ENCODE measurements around the gene MTHFD1. TPM values are rescaled to one million over a fixed set of nuclear protein-coding genes. Genes with fewer than 3 reads are reported as not detected.

Gene MTHFD1
- polyA plus RNA-seq, 1 donor from 2014 or later: 74.7 TPM

GRCh38 chr14:64454671-64455070 lies 66.5 kb downstream of the MTHFD1 start:
- Mint-ChIP-seq H3K9me3 (no peaks in the 10 kb centered on the region), H3K36me3 (peaks cover 8% of the 10 kb centered on the region), H3K27ac (peak overlapping the region in 1 of 3 donors; percentile 23), H3K27me3 (no peaks in the 10 kb centered on the region), H3K4me3 (no peak overlapping the region), H3K4me1 (peaks cover 24 to 42% (median 38%) of the 10 kb centered on the region in 3 donors)

- H3K27me3 Mint-ChIP-seq: no peaks in the 10 kb centered on the region
- H3K4me1 Mint-ChIP-seq: peaks cover 29 to 52% (median 47%) of the 10 kb centered on the region in 3 donors
- H3K36me3 Mint-ChIP-seq: peaks cover 2% of the 10 kb centered on the region
- peak overlapping the region in 3 of 4 donors; percentile 20 to 65 (median 29) for H3K4me3 Mint-ChIP-seq
- peak overlapping the region in 1 of 3 donors; percentile 49 for H3K27ac Mint-ChIP-seq
- no peaks in the 10 kb centered on the region for H3K9me3 Mint-ChIP-seq
These were observed 71.4 kb downstream of the MTHFD1 start for GRCh38 chr14:64459405-64460136.

- Mint-ChIP-seq H3K4me1 (peaks cover 33 to 59% (median 52%) of the 10 kb centered on the region in 3 donors), H3K9me3 (no peaks in the 10 kb centered on the region), H3K27ac (no peak overlapping the region), H3K27me3 (no peaks in the 10 kb centered on the region), H3K4me3 (no peak overlapping the region), H3K36me3 (peaks cover 2% of the 10 kb centered on the region)
These were observed 73.1 kb downstream of the MTHFD1 start for GRCh38 chr14:64461221-64461620.

- H3K27me3 Mint-ChIP-seq: no peaks in the 10 kb centered on the region
- peaks cover 2% of the 10 kb centered on the region for H3K36me3 Mint-ChIP-seq
- peak overlapping the region; percentile 9 to 70 (median 52) for H3K4me3 Mint-ChIP-seq
- no peaks in the 10 kb centered on the region for H3K9me3 Mint-ChIP-seq
- H3K27ac Mint-ChIP-seq: peak overlapping the region in 2 of 3 donors; percentile 20 to 83
- peaks cover 36 to 58% (median 55%) of the 10 kb centered on the region in 3 donors for H3K4me1 Mint-ChIP-seq
These were observed 75.0 kb downstream of the MTHFD1 start for GRCh38 chr14:64463195-64463594.

GRCh38 chr14:64463873-64464272 lies 75.7 kb downstream of the MTHFD1 start:
- H3K27ac Mint-ChIP-seq: peak overlapping the region in 1 of 3 donors; percentile 90

GRCh38 chr14:64464651-64465050 lies 76.5 kb downstream of the MTHFD1 start:
- Mint-ChIP-seq H3K36me3 (peaks cover 2% of the 10 kb centered on the region), H3K4me3 (peak overlapping the region; percentile 88 to 92 (median 90)), H3K27me3 (no peaks in the 10 kb centered on the region), H3K27ac (peak overlapping the region; percentile 32 to 93 (median 90)), H3K9me3 (no peaks in the 10 kb centered on the region), H3K4me1 (peaks cover 30 to 51% (median 46%) of the 10 kb centered on the region in 3 donors)

More at GRCh38 chr14:64463873-64464272, 75.7 kb downstream of the MTHFD1 start:
- H3K9me3 Mint-ChIP-seq: no peaks in the 10 kb centered on the region
- peaks cover 34 to 55% (median 51%) of the 10 kb centered on the region in 3 donors for H3K4me1 Mint-ChIP-seq
- H3K27me3 Mint-ChIP-seq: no peaks in the 10 kb centered on the region
- peak overlapping the region in 3 of 4 donors; percentile 74 to 89 (median 88) for H3K4me3 Mint-ChIP-seq
- peaks cover 2% of the 10 kb centered on the region for H3K36me3 Mint-ChIP-seq

- Mint-ChIP-seq H3K9me3 (no peaks in the 10 kb centered on the region), H3K36me3 (no peaks in the 10 kb centered on the region), H3K4me1 (peaks cover 28 to 48% (median 46%) of the 10 kb centered on the region in 3 donors), H3K27me3 (no peaks in the 10 kb centered on the region), H3K27ac (peak within 1 kb of the TSS; percentile 71 to 93 (median 91)), H3K4me3 (peak within 1 kb of the TSS; percentile 89 to 95 (median 94))
These were observed 77.2 kb downstream of the MTHFD1 start, which contains the start of gene AKAP5 for GRCh38 chr14:64465191-64465822. TSS of gene AKAP5 (plus strand) at chr14:64465499. CDS start at chr14:64468395, 2,896 bp downstream.

GRCh38 chr14:64465831-64466554 lies 77.8 kb downstream of the MTHFD1 start:
- Mint-ChIP-seq H3K9me3 (no peaks in the 10 kb centered on the region), H3K4me1 (peaks cover 28 to 48% (median 43%) of the 10 kb centered on the region in 3 donors), H3K27ac (peak overlapping the region; percentile 71 to 91 (median 85)), H3K36me3 (no peaks in the 10 kb centered on the region), H3K27me3 (no peaks in the 10 kb centered on the region), H3K4me3 (peak overlapping the region; percentile 76 to 95 (median 94))

- no peaks in the 10 kb centered on the region for H3K27me3 Mint-ChIP-seq
- H3K4me1 Mint-ChIP-seq: peaks cover 34 to 52% (median 47%) of the 10 kb centered on the region in 3 donors
- no peaks in the 10 kb centered on the region for H3K36me3 Mint-ChIP-seq
- no peaks in the 10 kb centered on the region for H3K9me3 Mint-ChIP-seq
- H3K27ac Mint-ChIP-seq: peak overlapping the region in 1 of 3 donors; percentile 31
- peak overlapping the region in 1 of 4 donors; percentile 60 for H3K4me3 Mint-ChIP-seq
These were observed 78.9 kb downstream of the MTHFD1 start for GRCh38 chr14:64467101-64467500.

GRCh38 chr14:64467566-64467965 lies 79.4 kb downstream of the MTHFD1 start:
- H3K36me3 Mint-ChIP-seq: no peaks in the 10 kb centered on the region
- peak overlapping the region in 1 of 4 donors; percentile 60 for H3K4me3 Mint-ChIP-seq
- H3K27ac Mint-ChIP-seq: peak overlapping the region in 2 of 3 donors; percentile 2 to 13
- H3K9me3 Mint-ChIP-seq: no peaks in the 10 kb centered on the region
- peaks cover 30 to 48% (median 44%) of the 10 kb centered on the region in 3 donors for H3K4me1 Mint-ChIP-seq
- no peaks in the 10 kb centered on the region for H3K27me3 Mint-ChIP-seq

GRCh38 chr14:64468451-64468850 lies 80.3 kb downstream of the MTHFD1 start:
- H3K4me1 Mint-ChIP-seq: peaks cover 23 to 39% (median 39%) of the 10 kb centered on the region in 3 donors
- H3K4me3 Mint-ChIP-seq: no peak overlapping the region
- H3K27ac Mint-ChIP-seq: peak overlapping the region; percentile 2 to 56 (median 5)
- no peaks in the 10 kb centered on the region for H3K9me3 Mint-ChIP-seq
- H3K27me3 Mint-ChIP-seq: no peaks in the 10 kb centered on the region
- no peaks in the 10 kb centered on the region for H3K36me3 Mint-ChIP-seq

- peaks cover 10 to 20% (median 14%) of the 10 kb centered on the region in 3 donors for H3K4me1 Mint-ChIP-seq
- no peak overlapping the region for H3K4me3 Mint-ChIP-seq
- no peaks in the 10 kb centered on the region for H3K9me3 Mint-ChIP-seq
- no peaks in the 10 kb centered on the region for H3K36me3 Mint-ChIP-seq
- H3K27me3 Mint-ChIP-seq: no peaks in the 10 kb centered on the region
- H3K27ac Mint-ChIP-seq: no peak overlapping the region
These were observed 85.9 kb downstream of the MTHFD1 start for GRCh38 chr14:64474041-64474440.

GRCh38 chr14:64474698-64475097 lies 86.5 kb downstream of the MTHFD1 start:
- Mint-ChIP-seq H3K27me3 (no peaks in the 10 kb centered on the region), H3K9me3 (no peaks in the 10 kb centered on the region), H3K4me3 (no peak overlapping the region), H3K27ac (no peak overlapping the region), H3K4me1 (peaks cover 9 to 17% (median 12%) of the 10 kb centered on the region in 3 donors), H3K36me3 (no peaks in the 10 kb centered on the region)

- peak overlapping the region in 1 of 3 donors; percentile 25 for H3K27ac Mint-ChIP-seq
- no peaks in the 10 kb centered on the region for H3K27me3 Mint-ChIP-seq
- H3K9me3 Mint-ChIP-seq: no peaks in the 10 kb centered on the region
- H3K4me3 Mint-ChIP-seq: no peak overlapping the region
- peaks cover 9 to 15% (median 11%) of the 10 kb centered on the region in 3 donors for H3K4me1 Mint-ChIP-seq
- H3K36me3 Mint-ChIP-seq: no peaks in the 10 kb centered on the region
These were observed 87.6 kb downstream of the MTHFD1 start for GRCh38 chr14:64475585-64476273.

All from IgD-negative memory B cell (primary cell).